SH-SY5Y (cell line): ENCODE measurements around the gene GALR3.

Experiments used
- GATA2 ChIP-seq: IDR thresholded peaks from 2 replicates; pipeline ENCODE4 v1.6.1; 2011; ENCODE audit warnings: mild to moderate bottlenecking, low read depth, low read length
- GATA3 ChIP-seq: IDR thresholded peaks from 2 replicates; pipeline ENCODE4 v1.6.1; 2011; ENCODE audit warnings: low read depth, mild to moderate bottlenecking, low read length, moderate library complexity

DNA sequence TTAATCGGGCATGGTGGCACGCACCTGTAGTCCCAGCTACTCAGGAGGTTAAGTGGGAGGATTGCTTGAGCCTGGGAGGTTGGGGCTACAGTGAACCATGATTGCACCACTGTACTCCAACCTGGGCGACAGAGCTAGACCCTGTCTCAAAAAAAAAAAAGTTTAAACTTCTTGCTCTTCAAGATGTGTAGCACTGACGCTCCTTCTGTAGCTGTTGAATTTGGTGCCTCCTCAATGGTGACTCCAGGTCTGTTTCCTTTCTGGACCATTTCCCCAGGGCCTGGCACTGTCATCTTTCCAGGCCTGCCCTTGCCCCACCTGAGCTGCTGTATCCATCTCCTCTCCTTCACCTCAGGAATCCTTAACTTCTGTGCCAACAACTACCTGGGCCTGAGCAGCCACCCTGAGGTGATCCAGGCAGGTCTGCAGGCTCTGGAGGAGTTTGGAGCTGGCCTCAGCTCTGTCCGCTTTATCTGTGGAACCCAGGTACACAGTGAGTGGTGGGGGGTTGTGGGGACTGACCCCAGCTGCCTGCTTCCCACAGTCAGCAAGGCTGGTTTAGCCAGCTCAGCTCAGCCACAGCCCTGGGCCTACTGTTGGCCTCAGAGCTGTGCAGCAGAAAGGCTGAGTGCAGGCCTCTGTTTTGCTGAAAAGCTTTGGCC, 13.4 kb upstream of the GALR3 start:
- TF ChIP-seq GATA2, result no peak
- TF ChIP-seq GATA3, result no peak
